Measurements from ENCODE around the gene TTYH3. TPM values are rescaled to one million over a fixed set of nuclear protein-coding genes. Genes with fewer than 3 reads are reported as not detected.

Gene TTYH3
- total RNA-seq, 1 experiment from 2014 or later = 122 TPM

GRCh38 chr7:2611922-2612321 lies 19.9 kb upstream of the TTYH3 start:
- no peak overlapping the region for H3T11ph ChIP-seq (ENCODE audit: low read length)
- H2AK5ac ChIP-seq (ENCODE audit: insufficient read length, low read length) = no peak overlapping the region
- H3K36me3 Mint-ChIP-seq (ENCODE audit: insufficient read depth in 1 of 3, low read depth in 3 of 3) = no peaks in the 10 kb centered on the region; a peak in 1 of 7 replicates
- peaks cover 32 to 39% of the 10 kb centered on the region in 2 experiments for H3K4me1 Mint-ChIP-seq
- H3K27me3 ChIP-seq (ENCODE audit: insufficient read depth, low read length) = no peaks in the 10 kb centered on the region
- H3K79me1 ChIP-seq (ENCODE audit: insufficient read depth, low read depth, low read length, poor library complexity, severe bottlenecking) = no peaks in the 10 kb centered on the region
- H2BK12ac ChIP-seq (ENCODE audit: insufficient read length, low read depth, low read length) = no peak overlapping the region
- H4K91ac ChIP-seq (ENCODE audit: insufficient read length, low read depth, low read length) = no peak overlapping the region
- no peak overlapping the region for H3K18ac ChIP-seq (ENCODE audit: insufficient read length, low read depth, low read length)
- H4K20me1 ChIP-seq (ENCODE audit: control insufficient read depth, insufficient read depth, insufficient read length) = no peaks in the 10 kb centered on the region
- H2BK120ac ChIP-seq (ENCODE audit: low read depth, low read length, poor library complexity, severe bottlenecking) = no peak overlapping the region
- H2AFZ ChIP-seq (ENCODE audit: low read length) = no peak overlapping the region
- peaks cover 1% of the 10 kb centered on the region; the same call in 1 of the 2 replicates for H3K27me3 Mint-ChIP-seq (ENCODE audit: low read depth)
- H3K27ac ChIP-seq (ENCODE audit: insufficient read length, low read depth, low read length) = no peak overlapping the region
- no peak for TF ChIP-seq CTCF (conservative IDR thresholded peaks at IDR 0.05)
- H3K4ac ChIP-seq (ENCODE audit: low read depth, low read length) = no peak overlapping the region
- no peak overlapping the region for H3K4me3 Mint-ChIP-seq
- H3K79me2 ChIP-seq (ENCODE audit: insufficient read depth, low read length) = no peaks in the 10 kb centered on the region
- H2BK5ac ChIP-seq (ENCODE audit: insufficient read length, low read length) = no peak overlapping the region
- no peak overlapping the region for H3K14ac ChIP-seq (ENCODE audit: insufficient read depth, low read length)
- H3K9ac ChIP-seq (ENCODE audit: extremely low read depth, insufficient read length, low read length) = no peak overlapping the region
- no peak overlapping the region for H2BK20ac ChIP-seq (ENCODE audit: low read depth, low read length, poor library complexity, severe bottlenecking)
- no peak overlapping the region for H3K23ac ChIP-seq (ENCODE audit: insufficient read length, low read depth, low read length)
- H3K4me2 ChIP-seq (ENCODE audit: insufficient read depth, insufficient read length, low read length) = no peak overlapping the region
- H2BK15ac ChIP-seq (ENCODE audit: low read depth, low read length) = no peak overlapping the region
- H4K8ac ChIP-seq (replicated peaks; ENCODE audit: insufficient read length, low read depth, low read length) = no peak overlapping the region
- WGBS (ENCODE audit: extremely low coverage, insufficient read length, low lambda C conversion rate) = no CpG with 5 or more reads among the region's 10 CpGs
- no peaks in the 10 kb centered on the region for H3K9me3 ChIP-seq (ENCODE audit: control insufficient read depth, low read depth, low read length)
- H3K9me3 Mint-ChIP-seq = no peaks in the 10 kb centered on the region
- no peak overlapping the region for H3K56ac ChIP-seq (ENCODE audit: insufficient read length, low read depth, low read length)
- no peak for DNase-seq
- no peaks in the 10 kb centered on the region for H3K23me2 ChIP-seq (ENCODE audit: insufficient read length, low read depth, low read length, poor library complexity, severe bottlenecking)
- peak overlapping the region in 1 of 3 experiments; percentile 44; a peak in 1 of 7 replicates for H3K27ac Mint-ChIP-seq
- H4K5ac ChIP-seq (ENCODE audit: insufficient read length, low read depth, low read length) = no peak overlapping the region
- H3K4me1 ChIP-seq (ENCODE audit: insufficient read depth, low read length) = peaks cover 4% of the 10 kb centered on the region; the same call in 1 of the 2 replicates
